IPS-18a (cell line): Measurements from ENCODE around the gene GLT1D1.

Experiments used
- H3K27ac ChIP-seq: one replicate; pipeline ENCODE4 v1.5.1; 2013; ENCODE audit warnings: low read length
- H3K27me3 ChIP-seq: one replicate; pipeline ENCODE4 v1.6.1; 2013; ENCODE audit warnings: mild to moderate bottlenecking, low read length; ENCODE audit not compliant: control insufficient read depth, insufficient read depth
- H3K36me3 ChIP-seq: one replicate; pipeline ENCODE4 v1.6.1; 2013; ENCODE audit warnings: low read depth, low read length; ENCODE audit not compliant: control insufficient read depth
- H3K4me1 ChIP-seq: one replicate; pipeline ENCODE4 v1.6.1; 2013; ENCODE audit warnings: low read depth, low read length; ENCODE audit not compliant: control insufficient read depth
- H3K4me3 ChIP-seq: one replicate; pipeline ENCODE4 v1.5.1; 2013; ENCODE audit warnings: low read length
- H3K9ac ChIP-seq: one replicate; pipeline ENCODE4 v1.6.1; 2013; ENCODE audit warnings: mild to moderate bottlenecking, low read length, moderate library complexity
- H3K9me3 ChIP-seq: one replicate; pipeline ENCODE4 v1.6.1; 2013; ENCODE audit warnings: low read depth, low read length; ENCODE audit not compliant: control insufficient read depth

Gene GLT1D1

GRCh38 chr12:128861226-128862016, 8.1 kb downstream of the GLT1D1 start:
- H3K9me3 ChIP-seq: peaks cover 15% of the 10 kb centered on the region
- no peak overlapping the region for H3K27ac ChIP-seq
- no peak overlapping the region for H3K4me3 ChIP-seq
- peaks cover under 1% of the 10 kb centered on the region for H3K36me3 ChIP-seq
- H3K27me3 ChIP-seq: no peaks in the 10 kb centered on the region
- no peaks in the 10 kb centered on the region for H3K4me1 ChIP-seq
- no peak overlapping the region for H3K9ac ChIP-seq

GRCh38 chr12:128863957-128864356, 10.7 kb downstream of the GLT1D1 start:
- Histone ChIP-seq H3K9me3 (peaks cover 13% of the 10 kb centered on the region), H3K27me3 (no peaks in the 10 kb centered on the region), H3K4me3 (no peak overlapping the region), H3K36me3 (no peaks in the 10 kb centered on the region), H3K9ac (no peak overlapping the region), H3K27ac (no peak overlapping the region), H3K4me1 (no peaks in the 10 kb centered on the region)

- no peaks in the 10 kb centered on the region for H3K27me3 ChIP-seq
These were observed 11.4 kb downstream of the GLT1D1 start for GRCh38 chr12:128864516-128865186.

GRCh38 chr12:128867466-128867865, 14.2 kb downstream of the GLT1D1 start:
- no peak overlapping the region for H3K9ac ChIP-seq
- no peaks in the 10 kb centered on the region for H3K36me3 ChIP-seq
- H3K9me3 ChIP-seq: peaks cover 8% of the 10 kb centered on the region
- H3K27me3 ChIP-seq: no peaks in the 10 kb centered on the region
- no peak overlapping the region for H3K4me3 ChIP-seq
- H3K4me1 ChIP-seq: no peaks in the 10 kb centered on the region
- no peak overlapping the region for H3K27ac ChIP-seq

More at GRCh38 chr12:128864516-128865186, 11.4 kb downstream of the GLT1D1 start:
- peaks cover 13% of the 10 kb centered on the region for H3K9me3 ChIP-seq
- H3K36me3 ChIP-seq: no peaks in the 10 kb centered on the region
- no peaks in the 10 kb centered on the region for H3K4me1 ChIP-seq
- no peak overlapping the region for H3K4me3 ChIP-seq
- no peak overlapping the region for H3K27ac ChIP-seq
- no peak overlapping the region for H3K9ac ChIP-seq

GRCh38 chr12:128871516-128871892, 18.2 kb downstream of the GLT1D1 start:
- Histone ChIP-seq H3K9me3 (peaks cover 18% of the 10 kb centered on the region), H3K4me3 (no peak overlapping the region)

GRCh38 chr12:128872303-128872702, 19.0 kb downstream of the GLT1D1 start:
- H3K4me1 ChIP-seq: no peaks in the 10 kb centered on the region
- H3K9ac ChIP-seq: no peak overlapping the region
- H3K36me3 ChIP-seq: no peaks in the 10 kb centered on the region
- H3K27me3 ChIP-seq: no peaks in the 10 kb centered on the region
- H3K9me3 ChIP-seq: peaks cover 25% of the 10 kb centered on the region
- no peak overlapping the region for H3K4me3 ChIP-seq
- no peak overlapping the region for H3K27ac ChIP-seq

More at GRCh38 chr12:128871516-128871892, 18.2 kb downstream of the GLT1D1 start:
- Histone ChIP-seq H3K27ac (no peak overlapping the region), H3K27me3 (no peaks in the 10 kb centered on the region), H3K9ac (no peak overlapping the region), H3K4me1 (no peaks in the 10 kb centered on the region), H3K36me3 (no peaks in the 10 kb centered on the region)

- no peaks in the 10 kb centered on the region for H3K4me1 ChIP-seq
- no peak overlapping the region for H3K4me3 ChIP-seq
- no peak overlapping the region for H3K9ac ChIP-seq
- H3K9me3 ChIP-seq: peaks cover 30% of the 10 kb centered on the region
- H3K27ac ChIP-seq: no peak overlapping the region
- no peaks in the 10 kb centered on the region for H3K27me3 ChIP-seq
- H3K36me3 ChIP-seq: no peaks in the 10 kb centered on the region
These were observed 23.3 kb downstream of the GLT1D1 start for GRCh38 chr12:128876559-128876958.

- Histone ChIP-seq H3K36me3 (no peaks in the 10 kb centered on the region), H3K9me3 (peaks cover 34% of the 10 kb centered on the region), H3K4me3 (no peak overlapping the region), H3K9ac (no peak overlapping the region), H3K4me1 (no peaks in the 10 kb centered on the region), H3K27ac (no peak overlapping the region), H3K27me3 (no peaks in the 10 kb centered on the region)
These were observed 26.9 kb downstream of the GLT1D1 start for GRCh38 chr12:128879898-128880764.

- Histone ChIP-seq H3K9ac (no peak overlapping the region), H3K27ac (no peak overlapping the region), H3K4me1 (no peaks in the 10 kb centered on the region), H3K36me3 (no peaks in the 10 kb centered on the region), H3K4me3 (no peak overlapping the region), H3K9me3 (peaks cover 6% of the 10 kb centered on the region), H3K27me3 (no peaks in the 10 kb centered on the region)
These were observed 38.6 kb downstream of the GLT1D1 start for GRCh38 chr12:128891856-128892255.

- H3K36me3 ChIP-seq: no peaks in the 10 kb centered on the region
- H3K9me3 ChIP-seq: peaks cover 20% of the 10 kb centered on the region
- no peak overlapping the region for H3K27ac ChIP-seq
- no peak overlapping the region for H3K9ac ChIP-seq
- H3K27me3 ChIP-seq: no peaks in the 10 kb centered on the region
- no peak overlapping the region for H3K4me3 ChIP-seq
- H3K4me1 ChIP-seq: no peaks in the 10 kb centered on the region
These were observed 50.0 kb downstream of the GLT1D1 start for GRCh38 chr12:128903236-128903635.

GRCh38 chr12:128905003-128905544, 51.8 kb downstream of the GLT1D1 start:
- no peaks in the 10 kb centered on the region for H3K36me3 ChIP-seq
- no peak overlapping the region for H3K4me3 ChIP-seq
- no peak overlapping the region for H3K27ac ChIP-seq
- peaks cover 16% of the 10 kb centered on the region for H3K9me3 ChIP-seq
- no peaks in the 10 kb centered on the region for H3K27me3 ChIP-seq
- H3K9ac ChIP-seq: no peak overlapping the region
- no peaks in the 10 kb centered on the region for H3K4me1 ChIP-seq
